Measurements from ENCODE around the gene RNH1. TPM values are rescaled to one million over a fixed set of nuclear protein-coding genes. Genes with fewer than 3 reads are reported as not detected.

Gene RNH1
- total and polyA plus RNA-seq, 10 of the 15 experiments (the other 5 are each of a cell fraction or from before 2014, with no cell fraction given), result 2.3 to 162 (median 72.1) TPM

DNA sequence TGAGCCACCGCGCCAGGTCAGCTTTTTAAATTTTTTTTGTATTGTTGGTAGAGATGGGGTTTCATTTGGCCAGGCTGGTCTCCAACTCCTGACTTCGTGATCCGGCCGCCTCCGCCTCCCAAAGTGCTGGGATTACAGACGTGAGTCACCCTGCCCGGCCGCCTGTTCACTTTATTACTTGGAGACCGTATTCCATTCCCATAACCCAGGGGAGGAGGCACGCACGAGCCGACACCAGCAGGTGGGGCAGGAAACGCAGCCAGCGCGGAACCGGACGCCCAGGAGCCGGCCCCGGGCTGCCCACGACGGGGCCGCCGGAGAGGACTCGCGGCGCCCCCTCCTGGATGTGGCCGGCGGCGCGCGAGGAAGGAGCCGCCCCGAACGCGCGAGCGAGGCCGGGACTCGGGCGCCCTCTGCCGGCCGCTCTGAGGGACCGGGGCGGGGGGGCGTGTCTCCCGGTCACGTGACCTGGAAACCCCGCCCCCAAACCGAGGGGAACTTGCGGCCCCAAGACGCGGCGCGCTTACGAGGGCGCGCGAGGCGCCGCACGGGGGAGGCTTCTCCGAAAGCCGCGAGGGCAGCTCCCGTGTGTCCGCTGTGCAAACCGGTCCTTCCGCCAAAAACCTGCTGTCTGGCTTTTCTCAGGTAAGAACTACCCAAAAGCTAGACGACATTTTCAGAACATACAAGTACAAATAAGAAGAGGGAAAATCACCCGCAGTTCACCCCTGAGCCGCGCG lies 11.6 kb upstream of the RNH1 start (continued):
- TF ChIP-seq SPI1 (IDR thresholded peaks at IDR 0.05; ENCODE audit: borderline replicate concordance, insufficient read depth, low read depth, low read length) (no peak), EP300 (IDR thresholded peaks at IDR 0.05; ENCODE audit: borderline replicate concordance in 1 of 2, control insufficient read depth in 1 of 2, low read depth in 2 of 2, low read length in 2 of 2) (no peak), NBN (IDR thresholded peaks at IDR 0.05) (no peak), WRNIP1 (IDR thresholded peaks at IDR 0.05; ENCODE audit: borderline replicate concordance, low read depth, low read length) (no peak), TARDBP (IDR thresholded peaks at IDR 0.05; ENCODE audit: borderline replicate concordance) (no peak), FOXM1 (IDR thresholded peaks at IDR 0.05; ENCODE audit: low read depth, low read length) (no peak), EZH2 (IDR thresholded peaks at IDR 0.05; ENCODE audit: borderline replicate concordance, control insufficient read depth, low read depth, low read length) (no peak), YBX1 (IDR thresholded peaks at IDR 0.05) (no peak), SREBF1 (IDR thresholded peaks at IDR 0.05; ENCODE audit: low read length) (no peak), IKZF1 (conservative IDR thresholded peaks at IDR 0.05) (peak; percentile 85), CBX3 (IDR thresholded peaks at IDR 0.05; ENCODE audit: borderline replicate concordance, low read depth) (no peak), MTA3 (IDR thresholded peaks at IDR 0.05; ENCODE audit: borderline replicate concordance, low read length) (no peak), ZSCAN29 (IDR thresholded peaks at IDR 0.05) (no peak)
- TF ChIP-seq, protein P1, sequence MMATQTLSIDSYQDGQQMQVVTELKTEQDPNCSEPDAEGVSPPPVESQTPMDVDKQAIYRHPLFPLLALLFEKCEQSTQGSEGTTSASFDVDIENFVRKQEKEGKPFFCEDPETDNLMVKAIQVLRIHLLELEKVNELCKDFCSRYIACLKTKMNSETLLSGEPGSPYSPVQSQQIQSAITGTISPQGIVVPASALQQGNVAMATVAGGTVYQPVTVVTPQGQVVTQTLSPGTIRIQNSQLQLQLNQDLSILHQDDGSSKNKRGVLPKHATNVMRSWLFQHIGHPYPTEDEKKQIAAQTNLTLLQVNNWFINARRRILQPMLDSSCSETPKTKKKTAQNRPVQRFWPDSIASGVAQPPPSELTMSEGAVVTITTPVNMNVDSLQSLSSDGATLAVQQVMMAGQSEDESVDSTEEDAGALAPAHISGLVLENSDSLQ (IDR thresholded peaks at IDR 0.05), result no peak
- TF ChIP-seq, protein P2, sequence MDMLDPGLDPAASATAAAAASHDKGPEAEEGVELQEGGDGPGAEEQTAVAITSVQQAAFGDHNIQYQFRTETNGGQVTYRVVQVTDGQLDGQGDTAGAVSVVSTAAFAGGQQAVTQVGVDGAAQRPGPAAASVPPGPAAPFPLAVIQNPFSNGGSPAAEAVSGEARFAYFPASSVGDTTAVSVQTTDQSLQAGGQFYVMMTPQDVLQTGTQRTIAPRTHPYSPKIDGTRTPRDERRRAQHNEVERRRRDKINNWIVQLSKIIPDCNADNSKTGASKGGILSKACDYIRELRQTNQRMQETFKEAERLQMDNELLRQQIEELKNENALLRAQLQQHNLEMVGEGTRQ (IDR thresholded peaks at IDR 0.05; ENCODE audit: borderline replicate concordance, low read depth, low read length), result peak; percentile 78
- TF ChIP-seq, protein P3, sequence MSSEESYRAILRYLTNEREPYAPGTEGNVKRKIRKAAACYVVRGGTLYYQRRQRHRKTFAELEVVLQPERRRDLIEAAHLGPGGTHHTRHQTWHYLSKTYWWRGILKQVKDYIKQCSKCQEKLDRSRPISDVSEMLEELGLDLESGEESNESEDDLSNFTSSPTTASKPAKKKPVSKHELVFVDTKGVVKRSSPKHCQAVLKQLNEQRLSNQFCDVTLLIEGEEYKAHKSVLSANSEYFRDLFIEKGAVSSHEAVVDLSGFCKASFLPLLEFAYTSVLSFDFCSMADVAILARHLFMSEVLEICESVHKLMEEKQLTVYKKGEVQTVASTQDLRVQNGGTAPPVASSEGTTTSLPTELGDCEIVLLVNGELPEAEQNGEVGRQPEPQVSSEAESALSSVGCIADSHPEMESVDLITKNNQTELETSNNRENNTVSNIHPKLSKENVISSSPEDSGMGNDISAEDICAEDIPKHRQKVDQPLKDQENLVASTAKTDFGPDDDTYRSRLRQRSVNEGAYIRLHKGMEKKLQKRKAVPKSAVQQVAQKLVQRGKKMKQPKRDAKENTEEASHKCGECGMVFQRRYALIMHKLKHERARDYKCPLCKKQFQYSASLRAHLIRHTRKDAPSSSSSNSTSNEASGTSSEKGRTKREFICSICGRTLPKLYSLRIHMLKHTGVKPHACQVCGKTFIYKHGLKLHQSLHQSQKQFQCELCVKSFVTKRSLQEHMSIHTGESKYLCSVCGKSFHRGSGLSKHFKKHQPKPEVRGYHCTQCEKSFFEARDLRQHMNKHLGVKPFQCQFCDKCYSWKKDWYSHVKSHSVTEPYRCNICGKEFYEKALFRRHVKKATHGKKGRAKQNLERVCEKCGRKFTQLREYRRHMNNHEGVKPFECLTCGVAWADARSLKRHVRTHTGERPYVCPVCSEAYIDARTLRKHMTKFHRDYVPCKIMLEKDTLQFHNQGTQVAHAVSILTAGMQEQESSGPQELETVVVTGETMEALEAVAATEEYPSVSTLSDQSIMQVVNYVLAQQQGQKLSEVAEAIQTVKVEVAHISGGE (CRISPR knock-in tag; IDR thresholded peaks at IDR 0.05), result peak; percentile 71
- TF ChIP-seq, protein P4, sequence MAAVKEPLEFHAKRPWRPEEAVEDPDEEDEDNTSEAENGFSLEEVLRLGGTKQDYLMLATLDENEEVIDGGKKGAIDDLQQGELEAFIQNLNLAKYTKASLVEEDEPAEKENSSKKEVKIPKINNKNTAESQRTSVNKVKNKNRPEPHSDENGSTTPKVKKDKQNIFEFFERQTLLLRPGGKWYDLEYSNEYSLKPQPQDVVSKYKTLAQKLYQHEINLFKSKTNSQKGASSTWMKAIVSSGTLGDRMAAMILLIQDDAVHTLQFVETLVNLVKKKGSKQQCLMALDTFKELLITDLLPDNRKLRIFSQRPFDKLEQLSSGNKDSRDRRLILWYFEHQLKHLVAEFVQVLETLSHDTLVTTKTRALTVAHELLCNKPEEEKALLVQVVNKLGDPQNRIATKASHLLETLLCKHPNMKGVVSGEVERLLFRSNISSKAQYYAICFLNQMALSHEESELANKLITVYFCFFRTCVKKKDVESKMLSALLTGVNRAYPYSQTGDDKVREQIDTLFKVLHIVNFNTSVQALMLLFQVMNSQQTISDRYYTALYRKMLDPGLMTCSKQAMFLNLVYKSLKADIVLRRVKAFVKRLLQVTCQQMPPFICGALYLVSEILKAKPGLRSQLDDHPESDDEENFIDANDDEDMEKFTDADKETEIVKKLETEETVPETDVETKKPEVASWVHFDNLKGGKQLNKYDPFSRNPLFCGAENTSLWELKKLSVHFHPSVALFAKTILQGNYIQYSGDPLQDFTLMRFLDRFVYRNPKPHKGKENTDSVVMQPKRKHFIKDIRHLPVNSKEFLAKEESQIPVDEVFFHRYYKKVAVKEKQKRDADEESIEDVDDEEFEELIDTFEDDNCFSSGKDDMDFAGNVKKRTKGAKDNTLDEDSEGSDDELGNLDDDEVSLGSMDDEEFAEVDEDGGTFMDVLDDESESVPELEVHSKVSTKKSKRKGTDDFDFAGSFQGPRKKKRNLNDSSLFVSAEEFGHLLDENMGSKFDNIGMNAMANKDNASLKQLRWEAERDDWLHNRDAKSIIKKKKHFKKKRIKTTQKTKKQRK (IDR thresholded peaks at IDR 0.05; ENCODE audit: low read depth, low read length), result no peak
- TF ChIP-seq, protein P5, sequence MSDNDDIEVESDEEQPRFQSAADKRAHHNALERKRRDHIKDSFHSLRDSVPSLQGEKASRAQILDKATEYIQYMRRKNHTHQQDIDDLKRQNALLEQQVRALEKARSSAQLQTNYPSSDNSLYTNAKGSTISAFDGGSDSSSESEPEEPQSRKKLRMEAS (IDR thresholded peaks at IDR 0.05; ENCODE audit: low read depth, low read length), result peak; percentile 91; the same call in 1 of the 2 replicates
- TF ChIP-seq, protein P6, sequence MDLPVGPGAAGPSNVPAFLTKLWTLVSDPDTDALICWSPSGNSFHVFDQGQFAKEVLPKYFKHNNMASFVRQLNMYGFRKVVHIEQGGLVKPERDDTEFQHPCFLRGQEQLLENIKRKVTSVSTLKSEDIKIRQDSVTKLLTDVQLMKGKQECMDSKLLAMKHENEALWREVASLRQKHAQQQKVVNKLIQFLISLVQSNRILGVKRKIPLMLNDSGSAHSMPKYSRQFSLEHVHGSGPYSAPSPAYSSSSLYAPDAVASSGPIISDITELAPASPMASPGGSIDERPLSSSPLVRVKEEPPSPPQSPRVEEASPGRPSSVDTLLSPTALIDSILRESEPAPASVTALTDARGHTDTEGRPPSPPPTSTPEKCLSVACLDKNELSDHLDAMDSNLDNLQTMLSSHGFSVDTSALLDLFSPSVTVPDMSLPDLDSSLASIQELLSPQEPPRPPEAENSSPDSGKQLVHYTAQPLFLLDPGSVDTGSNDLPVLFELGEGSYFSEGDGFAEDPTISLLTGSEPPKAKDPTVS (IDR thresholded peaks at IDR 0.05; ENCODE audit: low read depth, low read length), result no peak
